Urinary bladder (tissue), 4 donors: ENCODE results near the gene UCK2. TPM values are rescaled to one million over a fixed set of nuclear protein-coding genes. Genes with fewer than 3 reads are reported as not detected.

Experiments
- DNase-seq: peaks from one replicate; pipeline ENCODE4 v3.0.0-alpha.2; 2015; ENCODE audit errors: extremely low spot score
- H3K27ac ChIP-seq: one replicate; pipeline ENCODE4 v1.5.1; 2013; ENCODE audit warnings: low read depth, mild to moderate bottlenecking, moderate library complexity
- H3K36me3 ChIP-seq: one replicate; pipeline ENCODE4 v1.6.1; 2013; ENCODE audit warnings: mild to moderate bottlenecking, moderate library complexity; ENCODE audit not compliant: insufficient read depth
- H3K4me1 ChIP-seq: one replicate; pipeline ENCODE4 v1.6.1; 2013; ENCODE audit warnings: mild to moderate bottlenecking, moderate library complexity; ENCODE audit not compliant: insufficient read depth
- H3K4me3 ChIP-seq: one replicate; pipeline ENCODE4 v1.5.1; 2013; ENCODE audit warnings: low read depth, low read length
- WGBS: extraction: QIAGEN DNeasy Blood & Tissue Kit; methylation state at CpG from one replicate; pipeline ENCODE4 v1.1.7; 2013; 5-methylcytosine and 5-hydroxymethylcytosine counted together
- polyA plus RNA-seq: library from polyadenylated mRNA; stranded (reverse); fragments of 200-250 nt; gene quantifications from one replicate; pipeline ENCODE4 v1.2.3, GENCODE V29; 2013
- total RNA-seq: library from RNA; depleted of rRNA; stranded (reverse); fragments of >200 nt; gene quantifications from one replicate; pipeline ENCODE4 v1.2.3, GENCODE V29; 2014
- donor health status: healthy with polysubstance abuse.
- donor health status: healthy.

The UCK2 gene
- total and polyA plus RNA-seq, 2 donors: 17.7 to 19.8 TPM

- H3K4me3 ChIP-seq: no peak overlapping the region
- DNase-seq: no peak
- H3K4me1 ChIP-seq: no peaks in the 10 kb centered on the region
- 8% methylated on average over 4 of the region's 4 CpGs for WGBS
- no peaks in the 10 kb centered on the region for H3K36me3 ChIP-seq
- H3K27ac ChIP-seq: no peak overlapping the region
These were observed 86.9 kb downstream of the UCK2 start for GRCh38 chr1:165914136-165914798.

- 58% methylated on average over 2 of the region's 2 CpGs for WGBS
- Histone ChIP-seq H3K4me1 (no peaks in the 10 kb centered on the region), H3K4me3 (no peak overlapping the region), H3K27ac (no peak overlapping the region), H3K36me3 (no peaks in the 10 kb centered on the region)
- no peak for DNase-seq
These were observed 88.1 kb downstream of the UCK2 start for GRCh38 chr1:165915480-165915879.

- 50% methylated on average over 4 of the region's 4 CpGs for WGBS
- no peaks in the 10 kb centered on the region for H3K36me3 ChIP-seq
- no peak for DNase-seq
- no peaks in the 10 kb centered on the region for H3K4me1 ChIP-seq
- H3K4me3 ChIP-seq: no peak overlapping the region
- no peak overlapping the region for H3K27ac ChIP-seq
These were observed 88.5 kb downstream of the UCK2 start for GRCh38 chr1:165915932-165916348.

GRCh38 chr1:165917166-165917565, 89.8 kb downstream of the UCK2 start:
- 85% methylated on average over 4 of the region's 4 CpGs for WGBS
- H3K4me3 ChIP-seq: no peak overlapping the region
- no peak for DNase-seq
- H3K27ac ChIP-seq: no peak overlapping the region
- no peaks in the 10 kb centered on the region for H3K4me1 ChIP-seq
- H3K36me3 ChIP-seq: no peaks in the 10 kb centered on the region

GRCh38 chr1:165924117-165924516, 96.7 kb downstream of the UCK2 start:
- no peaks in the 10 kb centered on the region for H3K4me1 ChIP-seq
- no peak overlapping the region for H3K27ac ChIP-seq
- H3K4me3 ChIP-seq: no peak overlapping the region
- no peak for DNase-seq
- H3K36me3 ChIP-seq: no peaks in the 10 kb centered on the region
- 62% methylated on average over 11 of the region's 11 CpGs for WGBS

GRCh38 chr1:165925498-165926079, 98.2 kb downstream of the UCK2 start:
- H3K4me3 ChIP-seq: no peak overlapping the region
- no peak overlapping the region for H3K27ac ChIP-seq
- no peak for DNase-seq
- 61% methylated on average over 7 of the region's 7 CpGs for WGBS
- no peaks in the 10 kb centered on the region for H3K4me1 ChIP-seq
- no peaks in the 10 kb centered on the region for H3K36me3 ChIP-seq

GRCh38 chr1:165927169-165927568, 99.8 kb downstream of the UCK2 start:
- Histone ChIP-seq H3K27ac (no peak overlapping the region), H3K4me1 (no peaks in the 10 kb centered on the region), H3K4me3 (no peak overlapping the region), H3K36me3 (no peaks in the 10 kb centered on the region)
- no peak for DNase-seq
- WGBS: 50% methylated on average over 2 of the region's 2 CpGs

- WGBS: 68% methylated on average over 10 of the region's 10 CpGs
- Histone ChIP-seq H3K4me3 (no peak overlapping the region), H3K36me3 (no peaks in the 10 kb centered on the region), H3K27ac (no peak overlapping the region), H3K4me1 (no peaks in the 10 kb centered on the region)
- no peak for DNase-seq
These were observed 100.8 kb downstream of the UCK2 start for GRCh38 chr1:165928075-165928731.

GRCh38 chr1:165930961-165931360, 103.5 kb downstream of the UCK2 start:
- no peaks in the 10 kb centered on the region for H3K36me3 ChIP-seq
- DNase-seq: no peak
- H3K4me3 ChIP-seq: no peak overlapping the region
- H3K4me1 ChIP-seq: no peaks in the 10 kb centered on the region
- 92% methylated on average over 1 of the region's 1 CpG for WGBS
- no peak overlapping the region for H3K27ac ChIP-seq

- WGBS: 57% methylated on average over 9 of the region's 9 CpGs
- Histone ChIP-seq H3K4me1 (no peaks in the 10 kb centered on the region), H3K4me3 (no peak overlapping the region), H3K36me3 (no peaks in the 10 kb centered on the region), H3K27ac (no peak overlapping the region)
- DNase-seq: no peak
These were observed 106.2 kb downstream of the UCK2 start for GRCh38 chr1:165933446-165934170.

GRCh38 chr1:165936542-165936941, 109.1 kb downstream of the UCK2 start:
- H3K4me1 ChIP-seq: no peaks in the 10 kb centered on the region
- no peak overlapping the region for H3K4me3 ChIP-seq
- no peaks in the 10 kb centered on the region for H3K36me3 ChIP-seq
- DNase-seq: no peak
- no peak overlapping the region for H3K27ac ChIP-seq
- 86% methylated on average over 5 of the region's 5 CpGs for WGBS

- 80% methylated on average over 2 of the region's 2 CpGs for WGBS
- Histone ChIP-seq H3K36me3 (no peaks in the 10 kb centered on the region), H3K4me3 (no peak overlapping the region), H3K4me1 (no peaks in the 10 kb centered on the region), H3K27ac (no peak overlapping the region)
- no peak for DNase-seq
These were observed 110.4 kb downstream of the UCK2 start for GRCh38 chr1:165937829-165938228.

- DNase-seq: no peak
- WGBS: 80% methylated on average over 2 of the region's 2 CpGs
- H3K27ac ChIP-seq: no peak overlapping the region
- H3K36me3 ChIP-seq: no peaks in the 10 kb centered on the region
- H3K4me1 ChIP-seq: no peaks in the 10 kb centered on the region
- no peak overlapping the region for H3K4me3 ChIP-seq
These were observed 111.4 kb downstream of the UCK2 start for GRCh38 chr1:165938844-165939243.

- no peak for DNase-seq
- no peak overlapping the region for H3K27ac ChIP-seq
- no peaks in the 10 kb centered on the region for H3K4me1 ChIP-seq
- no peak overlapping the region for H3K4me3 ChIP-seq
- H3K36me3 ChIP-seq: no peaks in the 10 kb centered on the region
- 90% methylated on average over 21 of the region's 21 CpGs for WGBS
These were observed 114.1 kb downstream of the UCK2 start for GRCh38 chr1:165941531-165941930.
